NOMO-1 treated with DMSO at 0.1 percent for 48 hours (cell line): ENCODE data around the gene MINDY2.

Experiments
- DNase-seq: peaks from one replicate; lab custom pipeline; 2025; ENCODE audit not compliant: unreplicated experiment; lab: John Stamatoyannopoulos, UW

MINDY2 gene, protein sequence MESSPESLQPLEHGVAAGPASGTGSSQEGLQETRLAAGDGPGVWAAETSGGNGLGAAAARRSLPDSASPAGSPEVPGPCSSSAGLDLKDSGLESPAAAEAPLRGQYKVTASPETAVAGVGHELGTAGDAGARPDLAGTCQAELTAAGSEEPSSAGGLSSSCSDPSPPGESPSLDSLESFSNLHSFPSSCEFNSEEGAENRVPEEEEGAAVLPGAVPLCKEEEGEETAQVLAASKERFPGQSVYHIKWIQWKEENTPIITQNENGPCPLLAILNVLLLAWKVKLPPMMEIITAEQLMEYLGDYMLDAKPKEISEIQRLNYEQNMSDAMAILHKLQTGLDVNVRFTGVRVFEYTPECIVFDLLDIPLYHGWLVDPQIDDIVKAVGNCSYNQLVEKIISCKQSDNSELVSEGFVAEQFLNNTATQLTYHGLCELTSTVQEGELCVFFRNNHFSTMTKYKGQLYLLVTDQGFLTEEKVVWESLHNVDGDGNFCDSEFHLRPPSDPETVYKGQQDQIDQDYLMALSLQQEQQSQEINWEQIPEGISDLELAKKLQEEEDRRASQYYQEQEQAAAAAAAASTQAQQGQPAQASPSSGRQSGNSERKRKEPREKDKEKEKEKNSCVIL

DNA sequence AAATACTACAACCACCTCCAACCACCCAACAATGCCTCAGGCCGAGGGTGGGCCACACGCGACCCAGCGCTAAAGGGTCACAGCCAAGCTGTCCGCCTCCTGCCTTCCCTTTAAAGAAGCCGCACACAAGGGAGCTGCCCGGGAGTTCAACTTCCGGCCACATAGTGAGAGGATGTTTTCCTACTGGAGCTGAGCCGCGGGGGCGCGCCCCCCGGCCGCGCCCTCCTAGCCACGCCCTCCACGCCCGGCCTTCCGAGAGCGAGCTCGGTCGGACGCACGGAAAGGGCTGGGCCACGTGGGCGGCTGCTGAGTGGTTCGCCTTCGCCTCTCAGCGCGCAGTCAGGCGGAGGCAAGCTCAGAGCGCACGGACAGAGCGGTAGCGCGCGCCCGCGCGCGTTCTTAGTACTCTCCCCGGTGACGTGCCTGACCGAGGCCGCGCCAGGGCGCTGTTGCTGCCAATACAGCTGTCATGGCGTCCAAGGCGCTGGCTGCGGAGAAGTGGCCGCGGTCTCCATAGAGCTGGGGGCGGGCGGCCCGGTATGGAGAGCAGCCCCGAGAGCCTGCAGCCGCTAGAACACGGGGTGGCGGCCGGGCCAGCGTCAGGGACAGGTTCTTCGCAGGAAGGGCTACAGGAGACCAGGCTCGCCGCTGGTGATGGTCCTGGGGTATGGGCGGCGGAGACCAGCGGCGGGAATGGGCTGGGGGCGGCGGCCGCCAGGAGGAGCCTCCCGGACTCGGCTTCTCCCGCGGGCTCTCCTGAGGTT is at the start of gene MINDY2:
TSS of gene MINDY2 (plus strand) at position 446 of the 764 bp plus-strand sequence. CDS start at position 540, 94 bp downstream.
- DNase-seq, result peak; percentile 98

DNA sequence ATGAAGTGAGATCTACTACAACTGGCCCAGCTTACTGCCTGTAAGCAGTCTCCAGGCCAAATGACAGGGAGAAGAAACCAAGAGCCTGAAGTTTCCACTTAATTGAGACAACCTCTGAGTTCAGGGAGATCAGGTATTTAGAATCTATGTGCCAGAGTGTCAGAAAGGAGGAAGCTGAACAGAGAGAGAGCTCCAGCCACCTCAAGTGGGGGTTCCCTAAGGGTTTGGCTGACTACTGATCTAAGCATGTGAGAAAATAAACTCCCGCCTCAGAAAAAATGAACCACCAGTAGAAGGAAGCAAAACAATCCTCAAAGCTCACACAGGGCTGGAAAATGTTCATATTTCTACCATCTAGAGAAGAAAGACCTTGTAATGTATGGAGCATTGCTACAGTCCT is 46.6 kb upstream of the MINDY2 start:
- DNase-seq, result peak; percentile 57

DNA sequence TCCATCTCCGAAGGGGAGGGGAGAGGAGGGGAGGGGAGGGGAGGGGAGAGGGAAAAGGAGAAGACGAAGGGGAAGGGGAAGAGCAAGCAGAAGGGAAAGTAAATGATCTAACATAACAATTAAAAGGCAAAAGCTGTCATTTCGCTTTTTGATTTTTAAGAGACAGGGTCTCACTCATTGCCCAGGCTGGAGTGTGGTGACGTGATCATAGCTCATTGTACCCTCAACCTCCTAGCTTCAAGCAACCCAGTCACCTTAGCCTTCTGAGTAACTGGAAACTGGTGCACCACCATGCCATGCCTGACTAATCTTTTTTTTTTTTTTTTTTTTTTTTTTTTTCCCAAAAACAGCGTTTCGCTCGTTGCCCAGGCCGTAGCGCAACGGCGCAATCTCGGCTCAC is 44.2 kb upstream of the MINDY2 start:
- peak; percentile 23 for DNase-seq

DNA sequence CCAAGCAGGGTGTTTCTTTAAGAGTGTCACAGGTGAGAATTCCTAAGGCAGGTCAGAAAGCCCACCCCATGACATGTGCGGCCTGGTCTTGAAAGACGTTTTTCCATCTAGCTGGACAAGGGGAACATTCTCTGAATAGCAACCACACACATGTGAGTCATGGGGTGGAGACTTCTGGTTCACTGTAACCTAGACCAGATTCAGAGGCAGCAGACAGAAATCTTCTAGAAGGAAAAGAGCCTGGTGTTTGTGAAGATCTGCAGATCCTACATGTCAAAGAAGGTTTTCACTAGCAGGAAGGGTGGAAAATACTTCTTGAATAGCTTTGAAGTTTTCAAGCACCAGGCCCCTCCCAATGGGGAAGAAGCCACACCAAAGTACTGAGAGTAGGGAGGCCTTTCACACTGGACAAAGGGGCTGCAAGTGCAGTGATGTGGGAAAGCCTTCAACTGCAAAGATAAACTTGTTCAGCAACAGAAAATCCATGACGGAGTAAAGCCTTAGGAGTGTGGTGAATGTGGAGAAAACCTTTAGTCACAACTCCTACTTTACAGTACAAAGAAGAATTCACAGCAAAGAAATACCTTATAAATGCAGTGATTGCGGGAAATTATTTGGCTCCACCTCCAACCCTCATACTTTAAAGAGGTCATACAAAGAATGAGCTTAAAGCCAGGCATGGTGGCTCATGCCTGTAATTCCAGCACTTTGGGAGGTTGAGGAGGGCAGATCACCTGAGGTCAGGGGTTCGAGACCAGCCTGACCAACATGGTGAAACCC is 39.2 kb upstream of the MINDY2 start:
- DNase-seq, result peak; percentile 51

DNA sequence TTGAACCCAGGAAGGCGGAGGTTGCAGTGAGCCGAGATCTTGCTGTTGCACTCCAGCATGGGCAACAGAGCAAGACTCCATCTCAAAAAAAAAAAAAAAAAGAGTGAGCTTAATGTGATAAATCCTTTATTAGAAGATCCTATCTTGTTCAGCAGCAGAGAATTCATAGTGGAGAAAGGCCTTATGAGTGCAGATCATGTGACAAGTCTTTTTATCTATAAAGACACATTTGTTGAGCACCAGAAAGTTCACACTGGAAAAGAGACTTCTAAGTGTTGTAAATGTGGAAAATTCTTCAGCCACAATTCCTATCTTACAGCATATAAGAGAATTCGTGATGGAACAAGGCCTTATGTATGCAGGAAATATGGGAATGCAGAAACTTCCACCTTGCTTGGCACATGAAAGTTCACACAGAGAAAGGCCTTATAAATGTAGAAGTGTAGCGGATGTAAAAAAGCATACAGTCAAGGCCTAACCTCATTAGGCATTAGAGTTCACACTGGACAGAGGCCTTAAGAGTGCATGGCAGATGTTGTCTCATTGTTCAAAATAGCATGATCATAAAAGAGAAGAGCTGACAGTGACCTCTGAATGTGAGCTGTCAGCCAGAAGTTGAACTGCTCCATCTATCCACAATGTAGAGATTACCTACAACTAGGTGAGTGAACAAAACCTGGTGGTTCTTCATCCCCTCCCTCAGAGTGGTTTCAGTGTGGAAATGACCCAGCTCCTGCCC is 38.3 kb upstream of the MINDY2 start:
- DNase-seq, result no peak

DNA sequence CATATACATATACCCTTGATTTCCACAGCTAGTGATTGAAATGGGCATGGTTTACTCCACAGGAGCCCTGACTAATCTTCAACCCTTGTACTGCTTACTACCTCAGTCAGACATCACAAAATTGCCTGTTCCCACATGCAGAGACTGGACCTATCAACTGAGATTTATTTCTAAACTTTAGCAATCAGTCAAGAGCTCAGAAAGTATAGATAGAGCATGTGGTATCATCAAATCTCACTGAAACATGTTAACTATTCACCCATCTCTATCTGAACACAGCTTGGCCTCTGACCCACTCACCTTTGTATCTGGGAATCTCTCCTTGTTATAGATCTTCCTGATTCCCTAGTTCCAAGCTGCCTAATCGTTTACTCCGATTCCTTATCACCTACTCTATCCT is 36.2 kb upstream of the MINDY2 start:
- no peak for DNase-seq

DNA sequence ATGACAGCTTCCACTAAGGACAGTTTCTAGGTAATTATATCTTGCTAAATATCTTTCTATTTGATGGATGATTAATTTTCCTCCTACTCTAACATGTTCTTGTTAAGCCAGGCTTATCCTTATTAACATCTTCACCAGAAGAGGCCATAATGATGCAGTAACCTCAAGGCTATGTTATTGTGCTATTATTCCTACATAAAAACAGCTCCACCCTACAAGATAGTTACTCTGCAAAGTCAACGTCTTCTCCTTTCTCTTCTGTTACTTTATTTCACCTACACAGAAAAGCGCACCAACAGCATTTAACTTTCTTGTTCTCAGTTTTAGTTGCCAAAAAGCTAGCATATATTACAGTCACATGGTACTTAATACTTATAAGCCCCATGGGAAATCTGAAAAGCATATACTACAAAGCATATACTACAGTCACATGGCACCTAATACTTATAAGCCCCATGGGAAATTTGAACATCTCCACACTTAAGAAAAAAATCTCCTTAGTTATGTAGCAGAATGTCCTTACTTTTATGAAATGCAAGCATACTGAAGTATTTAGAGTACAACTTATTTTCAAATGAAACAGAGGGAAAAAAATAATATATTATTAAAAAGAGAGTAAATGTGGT is 35.0 kb upstream of the MINDY2 start:
- no peak for DNase-seq

DNA sequence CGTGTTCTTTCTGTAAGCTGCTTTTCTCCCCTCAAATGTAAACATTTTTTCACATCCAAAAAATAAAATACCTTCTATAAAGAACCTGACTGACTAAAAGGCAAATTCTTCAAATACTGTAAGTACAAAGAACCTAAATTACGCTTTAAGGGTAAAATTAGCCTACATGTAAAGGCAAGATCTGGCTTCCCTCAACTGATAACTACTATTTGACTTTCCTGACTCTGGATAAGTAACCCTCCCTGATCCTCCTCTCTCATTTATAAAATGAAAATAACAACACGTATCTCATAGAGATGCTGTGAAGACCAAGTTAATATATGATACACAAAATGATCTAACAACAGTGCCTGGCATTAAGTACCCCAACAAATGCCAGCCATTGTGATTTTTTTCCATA is 33.8 kb upstream of the MINDY2 start:
- no peak for DNase-seq

DNA sequence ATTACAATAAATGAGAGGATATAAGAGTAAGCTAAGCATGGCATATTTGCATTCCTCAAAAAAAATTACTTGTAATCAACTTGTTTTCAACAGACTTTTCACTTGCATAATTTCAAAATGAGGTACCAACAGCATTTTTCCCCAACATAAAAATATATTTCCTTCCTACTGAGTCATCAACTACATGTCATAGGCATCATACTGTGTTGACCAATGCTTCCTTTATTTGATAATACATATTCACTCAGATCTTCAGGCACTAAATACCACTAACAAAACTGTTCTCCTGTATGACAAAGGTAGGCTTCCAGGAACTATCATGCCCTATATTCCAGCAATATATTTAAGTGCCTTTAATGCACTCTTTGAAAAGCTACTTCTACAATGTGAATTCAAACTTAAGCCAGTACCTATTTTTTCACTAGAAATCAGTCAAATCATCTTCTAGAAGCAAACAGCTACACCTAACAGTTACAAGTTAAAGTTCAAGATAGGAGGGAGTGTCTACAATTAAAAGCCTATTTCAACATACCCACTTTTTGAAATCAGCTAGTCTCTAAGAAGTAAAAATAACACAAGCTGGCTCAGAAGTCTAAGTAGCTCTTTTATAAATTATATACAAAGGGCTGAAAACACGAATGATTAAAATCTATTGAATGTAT is 32.9 kb upstream of the MINDY2 start:
- peak; percentile 92 for DNase-seq

DNA sequence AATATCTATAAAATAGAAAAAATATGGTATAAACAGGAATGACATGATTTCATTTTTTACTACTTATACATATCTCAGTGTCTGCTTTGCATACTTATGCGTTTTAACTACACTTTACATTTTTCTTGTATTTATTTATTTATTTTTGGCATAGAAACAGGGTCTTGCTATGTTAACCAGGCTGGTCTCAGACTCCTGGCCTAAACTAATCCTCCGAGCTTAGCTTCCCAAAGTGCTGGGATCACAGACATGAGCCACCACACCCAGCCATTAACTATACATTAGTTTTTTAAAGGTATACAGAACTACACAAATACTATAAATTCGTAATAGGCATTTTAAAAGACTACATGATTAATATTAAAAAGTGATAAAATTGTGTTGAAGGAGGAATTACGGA is 30.7 kb upstream of the MINDY2 start:
- DNase-seq, result no peak

DNA sequence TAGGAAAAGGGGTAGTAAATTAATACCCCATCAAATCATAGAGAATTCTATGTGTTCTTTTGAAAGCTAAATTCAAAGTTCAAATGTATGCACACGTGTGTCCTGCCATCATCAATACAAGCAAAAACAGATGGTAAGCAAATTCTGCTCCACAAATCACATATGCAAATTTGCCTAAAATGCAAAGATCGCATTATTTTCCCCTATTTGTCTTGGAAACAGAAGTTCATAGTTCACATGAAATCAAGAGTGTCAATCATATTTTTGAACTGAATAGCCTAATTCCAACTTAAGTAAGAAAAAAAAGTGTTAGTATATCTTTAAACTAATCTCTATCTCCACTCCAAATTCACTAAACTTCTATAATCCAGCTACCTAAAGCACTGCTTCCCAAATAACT is 30.1 kb upstream of the MINDY2 start:
- no peak for DNase-seq

DNA sequence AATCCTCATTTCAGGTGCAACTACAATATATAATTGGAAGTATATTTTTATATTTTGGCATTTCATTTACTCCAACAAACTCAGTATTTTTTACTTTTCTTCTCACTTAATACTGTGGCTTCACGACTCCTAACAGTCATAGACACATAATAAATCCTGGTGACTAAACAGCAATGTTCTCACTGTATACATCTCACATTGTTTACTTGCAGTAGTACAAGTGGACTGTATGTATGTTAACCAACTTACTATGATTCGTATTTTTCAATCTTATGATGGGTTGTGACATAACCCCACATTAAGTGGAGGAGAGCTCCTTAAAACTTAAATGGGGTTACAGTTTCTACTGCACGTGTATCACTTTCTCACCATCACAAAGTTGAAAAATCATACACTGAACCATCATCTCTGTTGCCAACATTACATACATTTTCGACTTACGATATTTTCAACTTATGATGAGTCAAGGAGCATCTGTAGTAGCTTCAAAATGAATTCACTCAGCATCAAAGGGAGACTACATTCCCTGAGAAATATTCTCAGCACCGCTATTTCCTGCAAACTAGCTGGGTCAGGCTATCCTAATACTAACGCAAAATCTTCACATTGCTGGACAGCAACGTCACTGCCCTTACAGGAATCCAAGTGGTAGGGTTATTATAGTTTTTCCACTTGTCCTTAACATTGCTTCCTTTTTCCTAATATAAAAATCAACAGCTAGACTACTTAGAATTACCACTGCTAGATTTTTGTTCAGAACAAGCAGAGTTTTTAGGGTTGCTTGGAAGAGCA is 28.9 kb upstream of the MINDY2 start:
- DNase-seq, result no peak

DNA sequence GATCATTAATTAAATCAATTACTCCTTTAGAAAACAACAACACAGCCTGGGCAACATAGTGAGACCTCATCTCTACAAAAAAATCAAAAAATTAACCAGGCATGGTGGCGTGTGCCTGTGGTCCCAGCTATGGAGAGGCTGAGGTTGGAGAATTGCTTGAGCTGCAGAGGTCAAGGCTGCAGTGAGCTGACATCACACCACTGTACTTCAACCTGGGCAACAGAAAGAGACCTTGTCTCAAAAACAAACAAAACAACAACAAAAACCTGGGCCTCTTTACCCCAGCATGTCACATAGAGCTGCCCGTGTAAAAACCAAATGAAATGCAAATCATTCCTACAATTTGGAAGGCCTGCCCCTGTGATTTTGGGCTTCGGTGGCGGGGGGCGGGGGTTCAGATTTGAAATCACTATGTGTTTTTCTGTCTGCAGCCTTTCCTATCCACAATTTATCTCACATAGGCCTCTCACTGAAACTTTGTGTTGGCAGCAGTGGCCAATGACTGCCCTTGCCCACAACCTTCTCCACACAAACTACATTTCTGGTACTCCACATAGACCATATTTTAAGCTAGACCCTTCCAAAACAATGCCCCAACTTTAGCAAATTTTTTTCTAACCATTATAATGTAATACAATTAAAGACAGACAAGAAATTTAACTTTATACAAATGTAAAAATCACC is 28.1 kb upstream of the MINDY2 start:
- no peak for DNase-seq

DNA sequence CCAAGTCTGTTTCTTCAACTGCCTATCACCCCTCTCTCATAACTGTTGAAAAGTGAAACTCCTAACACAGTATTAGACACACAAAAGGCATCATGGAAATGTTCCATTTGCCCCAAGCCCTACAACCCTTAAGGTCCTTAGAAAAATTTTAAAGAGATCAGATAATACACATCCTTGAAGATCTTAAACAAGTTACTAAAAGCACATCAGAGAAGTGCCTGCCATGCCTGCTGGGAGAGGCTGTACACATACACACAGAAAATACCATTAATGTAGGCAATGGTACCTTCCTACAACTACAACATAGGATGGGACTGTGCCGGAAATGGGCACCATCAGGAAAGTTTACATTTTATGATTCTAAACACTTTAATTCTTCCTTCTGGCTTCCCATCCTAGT is 24.9 kb upstream of the MINDY2 start:
- DNase-seq, result no peak

DNA sequence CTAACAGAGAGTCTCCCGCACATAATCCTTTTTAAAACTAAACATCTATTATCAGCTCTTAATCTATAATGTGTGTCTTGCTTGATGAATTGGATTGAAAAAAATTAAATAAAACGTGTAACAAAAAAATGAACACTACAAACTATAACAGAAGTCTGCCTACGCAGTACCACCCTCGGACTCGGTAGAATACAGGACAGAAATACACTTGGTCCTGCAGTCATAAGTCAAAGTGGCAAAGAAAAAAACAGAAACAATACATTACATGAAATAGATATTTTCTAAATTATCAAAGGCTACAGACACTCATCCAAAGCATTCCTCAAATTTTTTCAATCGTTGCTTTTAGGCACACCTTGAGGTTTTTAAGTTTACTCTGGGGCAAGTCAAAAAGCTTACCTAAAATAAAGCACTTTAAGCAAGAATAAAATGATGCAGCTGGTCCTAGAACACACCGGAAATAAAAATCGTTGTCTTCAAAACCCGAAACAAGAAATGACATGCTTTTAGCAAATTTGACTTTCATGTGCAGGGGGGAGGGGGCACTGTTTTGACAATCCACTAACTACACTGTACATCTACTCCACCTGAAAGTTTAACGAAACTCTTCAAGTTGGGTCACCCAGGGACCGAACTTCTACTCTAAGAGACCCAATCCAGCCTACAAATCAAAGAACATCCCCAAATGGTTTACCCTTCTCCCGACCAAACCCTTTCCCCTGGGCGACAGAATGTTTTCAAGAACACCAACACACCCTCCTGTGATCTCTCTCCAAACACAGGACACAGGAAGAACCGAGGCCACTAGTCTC is 22.9 kb upstream of the MINDY2 start:
- no peak for DNase-seq

DNA sequence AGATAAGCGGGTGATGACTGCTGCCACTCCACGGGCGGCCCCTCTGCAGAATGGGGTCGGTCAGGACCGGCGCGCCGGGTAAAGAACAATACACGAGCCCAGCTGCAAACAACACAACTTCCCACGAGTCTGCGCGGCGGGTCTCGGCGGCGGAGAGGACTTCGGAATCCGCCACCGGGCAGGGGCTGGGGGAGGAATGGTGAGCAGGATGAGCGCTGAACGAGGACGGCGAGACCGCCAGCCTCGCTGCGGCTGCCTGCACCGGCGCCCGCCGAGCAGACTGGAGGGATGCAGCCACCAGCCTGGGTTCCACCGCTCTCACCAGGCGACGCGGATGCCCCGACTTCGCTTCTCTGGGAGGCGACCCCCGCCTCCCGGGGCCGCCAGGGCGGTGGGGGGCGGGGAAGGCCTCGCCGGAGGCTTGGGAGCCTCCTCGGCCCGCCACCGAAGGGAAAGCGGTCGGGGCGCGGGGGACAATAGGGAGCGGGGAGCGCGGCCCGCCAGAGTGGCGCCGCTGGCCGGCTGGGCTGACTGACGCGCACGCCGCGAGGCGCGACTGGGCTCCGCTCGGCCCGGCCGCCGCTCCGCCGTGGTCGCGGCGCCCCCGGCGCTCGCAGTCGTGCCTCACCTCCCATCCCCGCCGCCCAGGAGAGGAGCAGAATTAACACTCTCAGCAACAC is 22.1 kb upstream of the MINDY2 start:
- no peak for DNase-seq
